Endothelial cell of umbilical vein (primary cell): ENCODE measurements around the gene FOXF1.

Source experiments
- EZH2 ChIP-seq: IDR thresholded peaks from 2 replicates; pipeline ENCODE4 v1.6.1; 2012; ENCODE audit warnings: borderline replicate concordance, low read depth, mild to moderate bottlenecking, moderate library complexity, low read length, inconsistent platforms; ENCODE audit not compliant: severe bottlenecking
- FOS ChIP-seq: IDR thresholded peaks from 2 replicates; pipeline ENCODE4 v1.6.1; 2011; ENCODE audit warnings: mild to moderate bottlenecking, low read length, moderate library complexity, borderline replicate concordance; ENCODE audit not compliant: insufficient read depth
- JUN ChIP-seq: IDR thresholded peaks from 2 replicates; pipeline ENCODE4 v1.6.1; 2011; ENCODE audit warnings: borderline replicate concordance, low read depth; ENCODE audit not compliant: insufficient read length, insufficient read depth
- POLR2A ChIP-seq: IDR thresholded peaks from 2 replicates; pipeline ENCODE4 v1.6.1; 2012; ENCODE audit warnings: low read depth, mild to moderate bottlenecking, control low read depth, low read length
- POLR2AphosphoS5 ChIP-seq: IDR thresholded peaks from 2 replicates; pipeline ENCODE4 v1.6.1; 2012; ENCODE audit warnings: low read depth, mild to moderate bottlenecking, control low read depth, low read length, moderate library complexity; ENCODE audit not compliant: insufficient read depth
- TF ChIP-seq, protein P1 (sequence below), 2 donors: IDR thresholded peaks; 1 replicate in 1 of 2; 2 replicates in 1 of 2; pipeline ENCODE4 v1.5.1; 2011; ENCODE audit warnings: low read length in 2 of 2, mild to moderate bottlenecking in 2 of 2, moderate library complexity in 2 of 2, control low read depth in 1 of 2, inconsistent platforms in 1 of 2, low read depth in 1 of 2; ENCODE audit not compliant: insufficient read depth in 1 of 2; ENCODE audit errors: extremely low read depth in 1 of 2
- TF ChIP-seq, protein P2 (sequence below): IDR thresholded peaks from 2 replicates; pipeline ENCODE4 v1.6.1; 2011; ENCODE audit not compliant: insufficient read depth, insufficient read length

DNA sequence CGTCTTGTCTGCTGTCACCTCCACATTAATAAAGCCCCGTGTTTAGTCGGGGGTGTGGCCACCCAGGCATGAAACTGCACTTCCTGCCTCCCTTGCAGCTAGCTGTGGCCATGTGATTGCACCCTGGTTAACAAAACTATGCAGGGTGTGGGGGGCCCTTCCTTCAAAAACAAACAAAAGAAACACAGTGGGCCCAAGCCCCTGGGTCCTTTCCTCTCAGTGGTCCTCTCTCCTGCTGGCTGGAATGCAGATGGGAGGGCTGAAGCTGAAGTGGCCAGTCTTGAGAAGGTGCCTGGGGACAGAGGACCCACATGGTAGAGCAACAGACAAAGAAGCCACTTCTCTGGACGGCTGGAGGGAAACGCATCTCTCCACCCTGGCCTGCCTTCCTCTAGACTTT is 38.0 kb upstream of the FOXF1 start:
- TF ChIP-seq POLR2A (no peak), POLR2AphosphoS5 (no peak), EZH2 (no peak), FOS (no peak), JUN (no peak)
- TF ChIP-seq, protein P1, sequence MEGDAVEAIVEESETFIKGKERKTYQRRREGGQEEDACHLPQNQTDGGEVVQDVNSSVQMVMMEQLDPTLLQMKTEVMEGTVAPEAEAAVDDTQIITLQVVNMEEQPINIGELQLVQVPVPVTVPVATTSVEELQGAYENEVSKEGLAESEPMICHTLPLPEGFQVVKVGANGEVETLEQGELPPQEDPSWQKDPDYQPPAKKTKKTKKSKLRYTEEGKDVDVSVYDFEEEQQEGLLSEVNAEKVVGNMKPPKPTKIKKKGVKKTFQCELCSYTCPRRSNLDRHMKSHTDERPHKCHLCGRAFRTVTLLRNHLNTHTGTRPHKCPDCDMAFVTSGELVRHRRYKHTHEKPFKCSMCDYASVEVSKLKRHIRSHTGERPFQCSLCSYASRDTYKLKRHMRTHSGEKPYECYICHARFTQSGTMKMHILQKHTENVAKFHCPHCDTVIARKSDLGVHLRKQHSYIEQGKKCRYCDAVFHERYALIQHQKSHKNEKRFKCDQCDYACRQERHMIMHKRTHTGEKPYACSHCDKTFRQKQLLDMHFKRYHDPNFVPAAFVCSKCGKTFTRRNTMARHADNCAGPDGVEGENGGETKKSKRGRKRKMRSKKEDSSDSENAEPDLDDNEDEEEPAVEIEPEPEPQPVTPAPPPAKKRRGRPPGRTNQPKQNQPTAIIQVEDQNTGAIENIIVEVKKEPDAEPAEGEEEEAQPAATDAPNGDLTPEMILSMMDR (IDR thresholded peaks at IDR 0.05; ENCODE audit: extremely low read depth in 1 of 2, insufficient read depth in 1 of 2, low read depth in 1 of 2, low read length in 2 of 2) = no peak
- TF ChIP-seq, protein P2, sequence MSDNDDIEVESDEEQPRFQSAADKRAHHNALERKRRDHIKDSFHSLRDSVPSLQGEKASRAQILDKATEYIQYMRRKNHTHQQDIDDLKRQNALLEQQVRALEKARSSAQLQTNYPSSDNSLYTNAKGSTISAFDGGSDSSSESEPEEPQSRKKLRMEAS = no peak
